Measurements from ENCODE around the gene MYO5B. TPM values are rescaled to one million over a fixed set of nuclear protein-coding genes. Genes with fewer than 3 reads are reported as not detected.
"Not testable (repeated sequence)": the region's sequence is repeated elsewhere in the genome, so short reads cannot be mapped to it uniquely, and the experiment has no call there.

The MYO5B gene
- total RNA-seq, 4 donors from 2014 or later = 0.63 to 31.0 (median 13.0) TPM

DNA sequence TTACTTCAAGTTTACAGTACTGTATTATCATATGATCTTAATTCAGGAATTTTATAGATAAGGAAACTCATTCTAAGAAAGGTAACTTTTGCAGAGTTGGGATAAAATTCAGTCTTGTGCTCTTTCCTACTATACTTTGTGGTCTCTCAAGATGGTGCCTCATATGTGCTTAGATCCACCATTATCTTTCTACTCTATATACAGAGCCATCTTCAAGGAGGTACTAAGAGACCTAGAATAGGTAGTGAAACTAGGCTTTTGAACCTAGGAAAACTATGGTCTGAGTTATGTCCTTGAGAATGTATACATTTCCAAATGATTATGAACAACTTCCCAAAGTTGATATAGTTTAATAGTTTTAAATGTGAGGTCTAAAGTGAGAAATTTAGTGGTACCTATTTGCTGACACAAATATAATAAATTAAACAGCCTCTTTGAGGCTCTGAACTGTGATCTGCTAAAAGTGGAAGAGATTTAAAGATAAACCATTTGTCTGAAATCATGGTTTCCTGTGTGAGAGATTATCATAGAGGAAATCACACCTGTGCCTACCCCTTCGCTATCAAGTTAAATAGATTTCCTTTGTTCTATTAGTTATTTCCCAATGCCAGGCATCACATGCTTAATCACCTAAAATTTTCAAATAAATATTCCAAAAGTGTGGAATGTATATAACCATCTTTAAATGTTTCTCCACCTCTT is 408.8 kb downstream of the MYO5B start:
- no peak for ATAC-seq (ENCODE audit: low FRiP score)
- TF ChIP-seq CTCF (IDR thresholded peaks at IDR 0.05) = no peak
- DNase-seq (ENCODE audit: low spot score) = no peak

- no peak for TF ChIP-seq CTCF (IDR thresholded peaks at IDR 0.05)
- no peak for DNase-seq (ENCODE audit: low spot score)
Observed at GRCh38 chr18:49784427-49785185, 410.3 kb downstream of the MYO5B start.

GRCh38 chr18:49783631-49784030 is 411.3 kb downstream of the MYO5B start:
- not testable (repeated sequence) for ATAC-seq (ENCODE audit: low FRiP score); DNase-seq (ENCODE audit: low spot score)

More at GRCh38 chr18:49784427-49785185, 410.3 kb downstream of the MYO5B start:
- ATAC-seq (ENCODE audit: low FRiP score) = no peak

GRCh38 chr18:49778826-49779465 is 416.0 kb downstream of the MYO5B start:
- ATAC-seq (ENCODE audit: low FRiP score) = no peak
- no peak for TF ChIP-seq CTCF (IDR thresholded peaks at IDR 0.05)

More at GRCh38 chr18:49778826-49779465, 416.0 kb downstream of the MYO5B start:
- no peak for DNase-seq (ENCODE audit: low spot score)

Small RNAs within 50 kb of the gene (small RNA-seq; reads per million reads assigned to genes)
- not detected for gene RF00019
- gene RF00283 = not detected
- gene RN7SL310P = not detected
- gene RNA5SP457 = not detected
- not detected for gene SCARNA17

Other genes with a start within 250 kb of the MYO5B start
- gene CFAP53, start 71.3 kb upstream of the MYO5B start, total RNA-seq = 1 to 10 TPM in 1 of 4 donors, under 1 TPM in 1, not detected in 2; 0.37 to 1.3 TPM
- 10 to 100 TPM; 49.5 to 63.6 (median 59.4) TPM for gene MBD1, start 86.4 kb upstream of the MYO5B start, total RNA-seq
- gene CXXC1, start 92.5 kb upstream of the MYO5B start, total RNA-seq = 10 to 100 TPM; 29.3 to 66.4 (median 51.6) TPM
- 1 to 10 TPM in 1 of 4 donors, not detected in 3; 1.2 TPM for gene SKA1, start 179.9 kb upstream of the MYO5B start, total RNA-seq

Measured in omental fat pad (tissue), 4 donors.